WERI-Rb-1 (cell line): Measurements from ENCODE around the gene ZFYVE28.

ENCODE experiments used
- DNase-seq: peaks from one replicate; pipeline ENCODE4 v3.0.0-alpha.2; 2020
- H3K27ac ChIP-seq: fragments of 250-450 bp; sonication (Bioruptor Pico); 2 replicates; pipeline ENCODE4 v1.5.1; 2020; ENCODE audit warnings: mild to moderate bottlenecking, moderate library complexity
- H3K27me3 ChIP-seq: fragments of 250-450 bp; sonication (Bioruptor Pico); 2 replicates; pipeline ENCODE4 v1.5.1; 2021; ENCODE audit warnings: mild to moderate bottlenecking, low read depth, moderate library complexity; ENCODE audit not compliant: insufficient read depth, severe bottlenecking
- H3K36me3 ChIP-seq: fragments of 250-450 bp; sonication (Bioruptor Pico); 2 replicates; pipeline ENCODE4 v1.5.1; 2020; ENCODE audit warnings: mild to moderate bottlenecking, moderate library complexity
- H3K4me3 ChIP-seq: 2 replicates; pipeline ENCODE4 v1.5.1; 2011; ENCODE audit warnings: low read depth, mild to moderate bottlenecking, control low read depth, low read length
- H3K9me3 ChIP-seq: fragments of 250-450 bp; sonication (Bioruptor Pico); 2 replicates; pipeline ENCODE4 v1.5.1; 2021; ENCODE audit warnings: mild to moderate bottlenecking, moderate library complexity; ENCODE audit not compliant: severe bottlenecking
- CTCF ChIP-seq: IDR thresholded peaks from 2 replicates; pipeline ENCODE4 v1.5.1; 2011; ENCODE audit warnings: low read depth, mild to moderate bottlenecking, control low read depth, inconsistent platforms, low read length

Gene ZFYVE28

DNA sequence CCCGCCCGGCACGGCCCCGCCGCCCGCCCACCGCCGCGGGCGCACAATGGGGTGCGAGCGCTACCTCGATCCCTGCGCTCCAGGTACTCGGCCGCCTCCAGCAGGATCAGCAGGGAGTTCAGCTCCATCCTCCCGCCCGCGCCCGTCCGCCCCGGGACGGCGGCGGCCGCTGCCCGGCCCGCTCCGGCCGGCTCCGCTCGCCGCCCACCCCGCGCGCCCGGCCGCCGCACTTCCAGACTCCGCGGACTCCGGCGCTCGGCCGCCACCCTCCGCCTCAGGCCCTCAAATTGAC, 156.6 kb downstream of the ZFYVE28 start, which contains the start of gene MXD4:
TSS of gene MXD4 (minus strand) at position 257 of the 292 bp plus-strand sequence. CDS start at position 128, 129 bp downstream.
- peak within 1 kb of the TSS; percentile 93 for H3K27ac ChIP-seq
- no peaks in the 10 kb centered on the region for H3K27me3 ChIP-seq
- H3K36me3 ChIP-seq: peaks cover 39% of the 10 kb centered on the region
- TF ChIP-seq CTCF: no peak
- H3K9me3 ChIP-seq: no peaks in the 10 kb centered on the region
- no peak for DNase-seq
- H3K4me3 ChIP-seq: peak within 1 kb of the TSS; percentile 69

DNA sequence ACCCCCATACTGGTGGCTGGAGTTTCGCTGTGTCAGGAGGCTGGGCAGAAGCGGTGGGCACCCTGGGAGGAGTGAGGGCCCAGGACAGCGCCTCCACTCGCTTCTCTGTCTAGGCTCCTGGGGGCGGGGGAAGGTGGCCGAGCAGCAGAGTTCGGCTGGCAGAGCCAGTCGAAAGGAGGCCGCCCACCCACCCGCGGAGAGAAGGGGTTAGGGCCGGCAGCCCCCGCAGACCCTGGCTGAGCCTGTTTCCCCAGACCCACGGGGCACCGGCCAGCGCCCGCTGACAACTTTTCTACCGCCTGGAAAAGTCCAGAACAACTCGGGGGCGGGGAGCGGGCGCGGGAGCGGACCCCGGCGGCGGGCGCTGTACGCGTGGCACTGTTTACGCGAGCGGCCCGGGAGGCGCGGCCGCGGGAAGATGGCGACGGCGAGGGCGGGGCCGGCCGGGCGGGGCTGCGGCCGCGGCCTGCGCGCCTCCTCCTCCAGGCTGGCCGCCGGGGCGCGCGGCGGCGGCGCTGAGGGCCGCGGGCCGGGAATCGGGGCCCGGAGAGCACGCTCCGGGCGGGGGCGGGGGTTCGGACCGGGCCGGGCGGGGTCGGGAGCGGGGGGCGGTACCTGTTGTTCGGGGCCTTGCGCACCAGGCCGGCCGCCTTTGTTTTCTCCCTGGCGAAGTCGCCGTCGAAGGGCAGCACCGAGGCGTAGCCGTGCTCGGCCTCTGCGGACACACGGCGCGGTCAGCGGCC, 157.2 kb downstream of the ZFYVE28 start:
- H3K4me3 ChIP-seq: peak overlapping the region; percentile 69
- no peaks in the 10 kb centered on the region for H3K9me3 ChIP-seq
- no peak for TF ChIP-seq CTCF
- peak; percentile 28 for DNase-seq
- peak overlapping the region; percentile 91 for H3K27ac ChIP-seq
- H3K36me3 ChIP-seq: peaks cover 41% of the 10 kb centered on the region
- H3K27me3 ChIP-seq: no peaks in the 10 kb centered on the region

DNA sequence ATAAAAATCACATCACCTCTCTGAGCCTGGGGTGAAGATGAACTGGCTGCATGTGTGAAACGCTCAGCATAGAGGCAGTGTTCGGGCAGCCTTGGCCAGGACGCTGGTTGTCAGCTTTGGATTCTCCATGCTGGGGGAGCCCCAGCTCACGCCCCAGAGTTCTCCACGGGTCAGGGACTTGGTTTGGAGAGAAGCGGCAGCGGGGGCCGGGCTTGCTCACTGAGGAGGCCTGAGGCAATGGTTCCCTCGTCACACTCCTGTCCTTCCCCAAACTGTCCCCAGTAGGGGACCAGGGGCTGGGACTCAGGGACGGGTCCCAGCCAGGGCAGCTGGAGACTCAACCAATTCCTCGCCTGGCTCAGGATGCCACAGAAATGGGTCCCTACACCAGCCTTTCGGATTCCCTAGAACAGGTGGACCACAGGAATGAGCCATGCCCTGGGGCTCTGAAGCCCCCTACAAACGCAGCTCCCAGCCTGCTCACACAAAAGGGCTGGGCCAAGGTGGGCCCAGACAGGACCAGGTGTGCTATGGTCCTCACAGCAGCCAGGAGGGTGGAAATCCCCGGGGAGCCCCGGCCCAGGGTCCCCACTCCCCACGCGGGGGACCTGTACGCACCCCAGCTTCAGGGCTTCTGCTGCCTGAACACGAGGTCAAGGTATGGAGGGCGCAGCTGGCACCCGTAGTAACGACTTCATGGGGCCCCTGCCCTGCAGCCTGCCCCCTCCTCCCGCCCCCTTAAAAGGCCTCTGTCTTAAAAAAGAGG, 157.9 kb downstream of the ZFYVE28 start:
- Histone ChIP-seq H3K9me3 (no peaks in the 10 kb centered on the region), H3K27me3 (no peaks in the 10 kb centered on the region), H3K36me3 (peaks cover 41% of the 10 kb centered on the region), H3K27ac (no peak overlapping the region), H3K4me3 (peak overlapping the region; percentile 69)
- TF ChIP-seq CTCF: no peak
- DNase-seq: no peak

GRCh38 chr4:2259541-2260343, 158.7 kb downstream of the ZFYVE28 start:
- Histone ChIP-seq H3K36me3 (peaks cover 44% of the 10 kb centered on the region), H3K4me3 (no peak overlapping the region), H3K9me3 (no peaks in the 10 kb centered on the region), H3K27me3 (no peaks in the 10 kb centered on the region), H3K27ac (no peak overlapping the region)
- DNase-seq: no peak
- no peak for TF ChIP-seq CTCF

DNA sequence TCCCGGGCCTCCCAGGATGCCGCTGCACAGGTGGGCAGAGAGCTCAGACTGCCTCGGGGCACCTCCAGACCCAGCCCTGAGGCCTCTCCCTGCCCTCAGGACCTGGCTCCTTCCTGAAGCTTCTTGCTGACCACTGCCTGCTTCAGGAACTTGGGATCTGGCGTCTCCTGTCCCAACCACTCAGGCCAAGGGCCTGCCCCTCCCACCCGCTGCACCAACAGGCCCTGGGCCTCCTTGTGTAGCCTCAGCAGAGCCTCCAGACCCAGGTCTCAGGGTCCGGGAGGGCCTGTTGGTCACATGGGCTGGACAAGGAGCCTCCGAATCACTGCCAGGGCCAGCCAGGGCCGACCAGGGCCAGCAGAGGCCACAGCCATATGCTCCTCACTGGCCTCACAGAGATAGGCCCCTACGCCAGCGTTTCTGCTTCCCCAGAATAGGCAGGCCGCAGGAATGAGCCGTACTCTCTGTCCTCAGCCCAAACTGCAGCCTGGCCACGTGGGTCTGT, 159.4 kb downstream of the ZFYVE28 start:
- Histone ChIP-seq H3K27me3 (no peaks in the 10 kb centered on the region), H3K9me3 (no peaks in the 10 kb centered on the region), H3K36me3 (peaks cover 51% of the 10 kb centered on the region), H3K4me3 (no peak overlapping the region), H3K27ac (no peak overlapping the region)
- no peak for DNase-seq
- no peak for TF ChIP-seq CTCF
